Spinal cord (tissue), 10 donors: Measurements from ENCODE around the gene CLIC1. TPM values are rescaled to one million over a fixed set of nuclear protein-coding genes. Genes with fewer than 3 reads are reported as not detected.

ENCODE experiments used
- DNase-seq, 6 donors: peaks; one replicate each; pipeline versions ENCODE4 v3.0.0 to v3.0.0-alpha.2; 2013 to 2015; ENCODE audit warnings: low spot score in 6 of 6, low read depth in 4 of 6
- H3K27ac ChIP-seq: one replicate; pipeline ENCODE4 v1.5.1; 2013; ENCODE audit warnings: low read depth, low read length, control low read depth
- H3K27me3 ChIP-seq: one replicate; pipeline ENCODE4 v1.6.1; 2013; ENCODE audit warnings: low read length; ENCODE audit not compliant: control insufficient read depth, insufficient read depth
- H3K36me3 ChIP-seq: one replicate; pipeline ENCODE4 v1.6.1; 2013; ENCODE audit warnings: low read length; ENCODE audit not compliant: control insufficient read depth, insufficient read depth
- H3K4me1 ChIP-seq: one replicate; pipeline ENCODE4 v1.6.1; 2013; ENCODE audit warnings: low read length; ENCODE audit not compliant: control insufficient read depth, insufficient read depth
- H3K4me3 ChIP-seq: one replicate; pipeline ENCODE4 v1.5.1; 2013; ENCODE audit warnings: low read depth, low read length, control low read depth
- H3K9me3 ChIP-seq: one replicate; pipeline ENCODE4 v1.6.1; 2013; ENCODE audit warnings: low read length; ENCODE audit not compliant: control insufficient read depth, insufficient read depth
- WGBS: methylation state at CpG from one replicate; pipeline ENCODE4 v1.1.5; 2013; ENCODE audit warnings: missing lambda C conversion rate; ENCODE audit not compliant: insufficient coverage; 5-methylcytosine and 5-hydroxymethylcytosine counted together
- polyA plus RNA-seq, 2 donors: library from polyadenylated mRNA; unstranded; fragments of 120-200 nt; gene quantifications; one replicate each; pipeline ENCODE4 v1.2.1, GENCODE V29; 2013; ENCODE audit not compliant: insufficient read length in 2 of 2
- total RNA-seq, 2 donors: library from RNA; depleted of rRNA in 1 of 2; stranded (reverse); fragments of 120-200 nt in 1 of 2; fragments of >200 nt in 1 of 2; gene quantifications; one replicate each; pipeline versions ENCODE4 v1.2.3 to v1.2.4, GENCODE V29; 2013 to 2014
- donor health status: healthy.

The CLIC1 gene
- total and polyA plus RNA-seq, 4 donors = 73.5 to 322 (median 91.7) TPM

DNA sequence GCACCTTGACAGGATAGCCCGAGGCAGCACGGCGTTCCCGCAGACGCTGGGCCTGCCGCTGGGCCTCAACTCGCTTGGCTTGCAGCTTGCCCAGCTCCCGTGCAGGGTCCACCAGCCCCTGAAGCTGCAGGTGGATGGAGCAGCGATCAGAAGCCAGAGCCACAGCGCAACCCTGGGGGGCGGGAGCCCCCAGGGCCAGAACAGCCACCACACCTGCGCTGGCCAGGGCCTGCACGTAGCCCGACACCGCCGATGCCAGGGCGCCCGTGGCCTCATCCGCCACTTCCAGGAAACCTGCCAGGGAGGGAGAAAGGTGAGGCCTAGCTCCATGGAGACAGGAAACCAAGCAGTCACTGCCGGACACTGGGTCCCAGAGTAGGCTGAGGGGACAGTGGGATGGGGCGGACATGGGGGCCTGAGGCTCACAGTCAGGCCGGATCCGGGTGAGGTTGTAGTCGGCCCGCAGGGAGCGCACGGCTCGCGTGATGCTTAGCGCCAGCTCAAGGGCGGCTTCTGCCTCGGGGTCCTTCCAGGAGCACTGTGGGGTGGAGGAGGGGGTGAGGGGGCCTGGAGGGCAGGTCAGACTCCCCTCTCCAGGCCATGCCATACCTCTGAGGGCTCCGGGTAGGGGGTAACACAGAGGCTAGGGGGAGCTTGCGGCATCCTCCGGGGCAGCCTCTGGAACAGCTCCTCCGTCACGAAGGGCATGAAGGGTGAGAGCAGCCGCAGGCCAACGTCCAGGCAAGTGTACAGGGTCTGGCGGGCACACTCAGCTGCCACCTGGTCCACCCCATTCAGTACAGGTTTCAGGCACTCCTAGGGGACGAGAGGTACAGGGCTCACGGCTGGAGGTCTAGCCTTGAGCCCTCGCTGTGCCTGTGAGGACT is 42.9 kb upstream of the CLIC1 start:
- Histone ChIP-seq H3K27ac (no peak overlapping the region), H3K36me3 (peaks cover 86% of the 10 kb centered on the region), H3K4me1 (peaks cover 14% of the 10 kb centered on the region), H3K4me3 (no peak overlapping the region), H3K9me3 (no peaks in the 10 kb centered on the region), H3K27me3 (no peaks in the 10 kb centered on the region)
- DNase-seq = no peak
- 95% methylated on average over 31 of the region's 43 CpGs for WGBS

DNA sequence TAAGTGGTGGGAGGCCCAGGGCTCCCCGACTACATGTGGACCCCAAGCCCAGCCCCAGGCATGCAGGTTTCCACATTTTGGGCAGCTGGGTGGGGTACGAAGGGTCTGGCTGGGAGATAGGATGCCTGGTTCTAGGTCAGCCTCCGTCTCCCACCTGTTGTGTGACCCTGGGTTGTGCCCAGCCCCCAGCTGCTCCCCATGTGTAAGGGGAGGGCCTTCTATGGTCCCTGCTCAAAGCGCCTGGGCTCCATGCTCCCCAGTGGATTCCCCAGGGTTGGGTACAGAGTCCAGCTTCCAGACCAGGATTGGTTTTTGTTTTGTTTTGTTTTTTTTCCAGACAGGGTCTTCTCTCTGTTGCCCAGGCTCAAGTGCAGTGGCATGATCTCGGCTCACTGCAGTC is 41.9 kb upstream of the CLIC1 start:
- H3K4me3 ChIP-seq = no peak overlapping the region
- peaks cover 75% of the 10 kb centered on the region for H3K36me3 ChIP-seq
- H3K27me3 ChIP-seq = no peaks in the 10 kb centered on the region
- no peaks in the 10 kb centered on the region for H3K9me3 ChIP-seq
- peaks cover 13% of the 10 kb centered on the region for H3K4me1 ChIP-seq
- WGBS = 83% methylated on average over 4 of the region's 5 CpGs
- DNase-seq = no peak
- no peak overlapping the region for H3K27ac ChIP-seq

DNA sequence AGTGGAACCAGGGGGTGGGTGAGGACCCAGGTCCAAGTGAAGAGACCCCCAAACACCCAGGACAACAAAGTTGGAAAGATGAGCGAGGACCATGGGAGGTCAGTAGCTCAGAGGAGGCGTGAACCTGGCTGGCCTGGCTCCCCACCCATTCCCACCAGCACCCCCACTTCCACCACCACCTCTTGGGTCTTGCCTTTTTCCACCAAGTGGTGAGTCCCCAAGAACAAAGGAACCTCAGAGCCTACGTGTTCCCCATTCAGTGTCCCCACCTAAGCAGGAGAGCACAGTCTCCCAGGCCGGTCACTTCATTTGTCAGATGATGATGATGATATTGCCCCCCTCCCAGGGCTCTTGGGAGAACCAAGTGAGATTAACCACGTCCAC is 41.3 kb upstream of the CLIC1 start:
- no peak overlapping the region for H3K4me3 ChIP-seq
- peaks cover 70% of the 10 kb centered on the region for H3K36me3 ChIP-seq
- H3K27ac ChIP-seq = no peak overlapping the region
- no peak for DNase-seq
- H3K27me3 ChIP-seq = no peaks in the 10 kb centered on the region
- peaks cover 17% of the 10 kb centered on the region for H3K4me1 ChIP-seq
- H3K9me3 ChIP-seq = no peaks in the 10 kb centered on the region
- 100% methylated on average over 2 of the region's 5 CpGs for WGBS

DNA sequence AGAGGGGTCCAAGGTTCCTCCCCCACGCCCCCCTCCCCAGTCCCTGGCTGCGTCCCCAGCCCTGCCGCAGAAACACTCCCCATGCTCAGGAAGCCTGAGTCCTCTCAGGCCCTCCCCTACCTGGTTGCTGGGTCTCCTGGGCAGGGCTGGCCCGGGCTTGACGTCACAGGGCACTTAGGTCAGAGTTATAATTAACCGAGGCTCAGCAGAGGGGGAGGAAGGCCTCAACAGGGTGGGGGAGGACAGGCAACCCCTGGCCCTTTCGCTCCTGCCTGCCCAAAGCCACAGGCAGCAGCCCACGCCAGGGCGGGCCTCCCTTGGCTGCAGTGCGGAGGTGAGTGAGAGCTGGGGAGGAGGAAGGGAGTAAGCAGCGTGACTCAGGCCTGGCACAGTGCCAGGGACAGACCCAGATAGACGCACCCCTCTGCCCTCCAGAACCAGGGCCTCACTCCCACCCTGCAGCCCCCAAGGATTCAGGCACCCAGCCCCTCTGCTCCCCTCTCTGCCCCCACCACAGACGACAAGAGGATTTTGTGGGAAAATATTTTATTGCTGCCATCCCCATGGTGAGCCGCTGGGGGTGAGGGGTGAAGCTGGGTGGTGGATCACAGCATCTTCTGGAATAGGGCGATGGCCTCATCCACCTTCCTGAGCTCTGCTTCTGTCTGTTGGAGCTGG is 40.8 kb upstream of the CLIC1 start, which contains the start of gene VWA7:
Gene VWA7, minus strand, starts transcription at position 340 of the 678 bp plus-strand sequence. CDS start 549 bp downstream, outside the sequence.
- Histone ChIP-seq H3K27ac (no peak within 1 kb of the TSS), H3K36me3 (peaks cover 65% of the 10 kb centered on the region), H3K9me3 (no peaks in the 10 kb centered on the region), H3K27me3 (no peaks in the 10 kb centered on the region), H3K4me1 (peaks cover 17% of the 10 kb centered on the region), H3K4me3 (no peak within 1 kb of the TSS)
- peak in 2 of 6 donors; percentile 8 to 35 for DNase-seq
- 55% methylated on average over 8 of the region's 15 CpGs for WGBS

DNA sequence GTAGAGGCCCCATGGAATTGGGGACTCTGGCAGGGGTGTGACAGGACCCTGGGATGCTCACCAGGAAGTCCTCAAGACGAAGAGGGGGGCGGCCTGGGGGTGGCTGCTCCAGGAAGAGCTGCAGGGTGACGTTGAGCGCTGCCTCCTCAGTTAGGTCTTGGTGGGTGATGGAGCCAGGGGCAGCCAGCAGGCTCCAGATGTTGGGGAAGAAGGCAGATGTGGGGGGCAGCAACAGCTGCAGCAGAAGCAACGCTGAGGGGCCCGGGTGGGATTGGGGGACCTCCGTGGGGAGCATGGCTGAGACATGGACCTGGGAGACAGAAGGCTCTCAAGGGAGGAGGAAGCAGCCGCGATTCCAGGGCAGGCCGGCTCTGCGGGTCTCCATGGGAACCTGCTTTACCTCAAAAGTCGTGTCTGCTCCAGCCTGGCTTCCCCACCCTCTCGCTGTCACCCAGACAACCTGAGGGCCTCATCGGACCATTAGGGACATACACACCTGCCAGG is 40.2 kb upstream of the CLIC1 start:
- H3K27ac ChIP-seq = no peak overlapping the region

DNA sequence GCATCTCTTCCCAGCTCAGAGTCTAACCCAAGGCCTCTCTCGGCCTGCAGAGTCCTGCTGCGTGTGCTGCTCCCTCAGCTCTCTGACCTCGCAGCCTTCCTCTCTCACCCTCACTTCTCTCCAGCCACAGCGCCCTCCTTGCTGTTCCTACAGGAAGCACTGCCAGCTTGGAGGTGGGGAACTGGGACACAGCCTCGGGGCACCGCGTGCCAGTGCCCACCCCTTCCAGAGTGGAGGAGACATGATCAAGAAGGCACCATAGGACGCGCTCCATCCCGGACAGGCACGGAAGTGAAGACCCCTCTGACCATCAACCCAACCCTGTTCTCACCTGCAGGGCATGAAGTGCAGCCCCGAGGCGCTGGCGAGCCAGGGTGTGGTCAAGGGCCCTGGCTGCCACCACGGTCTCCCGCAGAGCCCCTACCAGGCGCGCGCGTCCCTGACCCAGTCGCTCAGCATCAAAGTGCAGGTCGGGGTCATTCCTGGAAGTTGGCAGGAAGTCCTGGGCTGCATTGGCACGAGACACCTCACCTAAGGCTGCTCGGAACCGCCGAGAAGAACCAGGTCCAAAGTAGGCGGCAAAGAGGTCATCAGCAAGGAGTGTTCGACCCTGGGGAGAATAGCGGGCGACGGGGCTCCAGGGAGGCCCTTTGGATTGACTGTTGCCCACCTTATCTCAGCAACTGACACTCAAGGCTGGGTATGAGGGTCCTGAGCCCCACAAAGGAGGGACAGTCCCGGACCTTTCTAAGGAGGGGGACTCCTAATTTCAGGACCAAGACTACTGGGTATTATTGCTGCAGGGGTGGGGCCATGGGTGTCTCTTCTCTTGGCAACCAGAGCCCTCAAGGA is 39.5 kb upstream of the CLIC1 start:
- 89% methylated on average over 32 of the region's 32 CpGs for WGBS

More for the DNA sequence above, 40.2 kb upstream of the CLIC1 start:
- Histone ChIP-seq H3K4me3 (no peak overlapping the region), H3K36me3 (peaks cover 59% of the 10 kb centered on the region), H3K27me3 (no peaks in the 10 kb centered on the region), H3K4me1 (peaks cover 17% of the 10 kb centered on the region), H3K9me3 (no peaks in the 10 kb centered on the region)
- no peak for DNase-seq
- WGBS = 50% methylated on average over 14 of the region's 14 CpGs

DNA sequence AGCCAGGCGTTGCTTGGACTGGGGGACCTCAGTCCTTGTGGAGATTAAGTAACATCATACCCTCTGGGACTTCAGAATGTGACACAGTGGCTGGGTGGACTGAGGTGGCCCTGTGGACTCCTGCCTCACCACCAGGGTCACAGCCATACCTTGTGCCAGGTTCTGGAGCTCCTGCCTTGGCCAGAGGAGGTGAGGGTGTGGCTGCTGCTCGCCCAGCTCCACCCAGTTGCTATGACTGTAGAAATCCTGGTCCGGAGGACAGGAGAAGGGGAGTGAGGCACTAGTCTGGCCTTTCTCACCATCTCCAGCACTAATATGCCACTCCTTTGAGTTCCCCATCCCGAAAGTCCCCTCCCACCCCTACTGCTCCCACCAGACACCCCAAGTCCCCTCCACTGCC is 38.9 kb upstream of the CLIC1 start:
- no peaks in the 10 kb centered on the region for H3K27me3 ChIP-seq
- peaks cover 45% of the 10 kb centered on the region for H3K36me3 ChIP-seq
- DNase-seq = no peak
- H3K4me3 ChIP-seq = no peak overlapping the region
- H3K4me1 ChIP-seq = peaks cover 17% of the 10 kb centered on the region
- 80% methylated on average over 3 of the region's 4 CpGs for WGBS
- no peak overlapping the region for H3K27ac ChIP-seq
- H3K9me3 ChIP-seq = no peaks in the 10 kb centered on the region

More for the DNA sequence above, 39.5 kb upstream of the CLIC1 start:
- Histone ChIP-seq H3K4me3 (no peak overlapping the region), H3K4me1 (peaks cover 17% of the 10 kb centered on the region), H3K27me3 (no peaks in the 10 kb centered on the region), H3K9me3 (no peaks in the 10 kb centered on the region), H3K36me3 (peaks cover 52% of the 10 kb centered on the region), H3K27ac (no peak overlapping the region)
- DNase-seq = no peak

DNA sequence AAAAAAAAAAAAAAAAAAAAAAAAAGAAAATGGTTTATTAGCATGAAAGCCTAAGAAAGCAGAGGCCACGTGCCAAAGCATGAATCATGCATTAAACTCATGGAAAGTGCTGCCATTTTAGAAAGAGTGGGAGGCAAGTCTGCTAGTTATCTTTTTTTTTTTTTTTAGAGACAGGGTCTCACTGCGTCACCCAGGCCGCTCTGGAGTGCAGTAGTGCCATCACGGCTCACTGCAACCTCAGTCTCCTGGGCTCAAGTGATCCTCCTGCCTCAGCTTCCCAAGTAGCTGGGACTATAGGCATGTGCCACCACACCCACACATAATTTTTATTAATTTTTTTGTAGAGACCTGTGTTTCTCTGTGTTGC is 35.6 kb upstream of the CLIC1 start:
- H3K27me3 ChIP-seq = no peaks in the 10 kb centered on the region
- peaks cover 15% of the 10 kb centered on the region for H3K36me3 ChIP-seq
- no peak for DNase-seq
- H3K4me1 ChIP-seq = peaks cover 10% of the 10 kb centered on the region
- H3K9me3 ChIP-seq = no peaks in the 10 kb centered on the region
- 0% methylated on average over 1 of the region's 4 CpGs for WGBS
- H3K27ac ChIP-seq = no peak overlapping the region
- no peak overlapping the region for H3K4me3 ChIP-seq

DNA sequence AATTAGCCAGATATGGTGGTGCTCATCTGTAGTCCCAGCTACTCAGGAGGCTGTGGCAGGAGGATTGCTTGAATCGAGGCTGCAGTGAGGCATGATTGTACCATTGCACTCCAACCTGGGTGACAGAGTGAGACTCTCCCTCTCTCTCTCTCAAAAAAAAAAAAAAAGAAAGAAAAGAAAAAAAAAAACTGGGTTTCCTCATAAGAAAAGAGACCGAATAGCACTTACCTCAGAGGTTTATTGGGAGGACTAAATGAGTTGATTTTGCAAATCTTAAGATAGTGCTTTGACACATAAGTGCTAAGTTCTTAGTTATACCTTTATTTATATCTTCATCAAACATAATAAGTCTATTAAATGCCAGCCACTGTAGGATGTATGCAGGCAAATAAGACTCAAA is 34.5 kb upstream of the CLIC1 start:
- H3K4me3 ChIP-seq = no peak overlapping the region
- H3K4me1 ChIP-seq = peaks cover 12% of the 10 kb centered on the region
- no CpG with 5 or more reads among the region's 2 CpGs for WGBS
- peaks cover 10% of the 10 kb centered on the region for H3K36me3 ChIP-seq
- no peaks in the 10 kb centered on the region for H3K27me3 ChIP-seq
- no peak overlapping the region for H3K27ac ChIP-seq
- no peaks in the 10 kb centered on the region for H3K9me3 ChIP-seq
- no peak for DNase-seq
